GM21529 (cell line): ENCODE measurements around the gene RASGRP1.

ENCODE experiments used
- ATAC-seq: cut with Tn5 transposase; IDR thresholded peaks from one replicate; pipeline ENCODE4 v1.9.1; 2021; ENCODE audit not compliant: unreplicated experiment

RASGRP1 gene

GRCh38 chr15:38538328-38539007 lies 26.1 kb downstream of the RASGRP1 start:
- ATAC-seq = no peak

GRCh38 chr15:38536201-38536676 lies 28.4 kb downstream of the RASGRP1 start:
- no peak for ATAC-seq

GRCh38 chr15:38535491-38536200 lies 29.0 kb downstream of the RASGRP1 start:
- ATAC-seq = no peak

- no peak for ATAC-seq
These were observed 29.9 kb downstream of the RASGRP1 start for GRCh38 chr15:38534691-38535090.

GRCh38 chr15:38533926-38534325 lies 30.7 kb downstream of the RASGRP1 start:
- no peak for ATAC-seq

- no peak for ATAC-seq
These were observed 31.1 kb downstream of the RASGRP1 start for GRCh38 chr15:38533416-38533915.

- ATAC-seq = no peak
These were observed 31.9 kb downstream of the RASGRP1 start for GRCh38 chr15:38532728-38533127.

- no peak for ATAC-seq
These were observed 33.1 kb downstream of the RASGRP1 start for GRCh38 chr15:38531509-38531908.

GRCh38 chr15:38530113-38530512 lies 34.5 kb downstream of the RASGRP1 start:
- peak; percentile 63 for ATAC-seq

GRCh38 chr15:38528294-38528693 lies 36.3 kb downstream of the RASGRP1 start:
- no peak for ATAC-seq

- ATAC-seq = no peak
These were observed 38.5 kb downstream of the RASGRP1 start for GRCh38 chr15:38526158-38526557.

GRCh38 chr15:38525489-38525888 lies 39.1 kb downstream of the RASGRP1 start:
- no peak for ATAC-seq

GRCh38 chr15:38524156-38524555 lies 40.5 kb downstream of the RASGRP1 start:
- no peak for ATAC-seq

GRCh38 chr15:38522922-38523321 lies 41.7 kb downstream of the RASGRP1 start:
- no peak for ATAC-seq

- ATAC-seq = no peak
These were observed 43.3 kb downstream of the RASGRP1 start for GRCh38 chr15:38521316-38521715.

- no peak for ATAC-seq
These were observed 44.6 kb downstream of the RASGRP1 start for GRCh38 chr15:38520035-38520434.

- no peak for ATAC-seq
These were observed 46.5 kb downstream of the RASGRP1 start for GRCh38 chr15:38518084-38518483.

GRCh38 chr15:38517312-38517975 lies 47.2 kb downstream of the RASGRP1 start:
- no peak for ATAC-seq

- ATAC-seq = no peak
These were observed 48.0 kb downstream of the RASGRP1 start for GRCh38 chr15:38516626-38517025.

- ATAC-seq = peak; percentile 94
These were observed 50.0 kb downstream of the RASGRP1 start for GRCh38 chr15:38514601-38515000.

GRCh38 chr15:38512901-38513300 lies 51.7 kb downstream of the RASGRP1 start:
- no peak for ATAC-seq

GRCh38 chr15:38509152-38509551 lies 55.5 kb downstream of the RASGRP1 start:
- no peak for ATAC-seq
